Transverse colon (tissue), 4 donors: ENCODE results near the gene S100A16. TPM values are rescaled to one million over a fixed set of nuclear protein-coding genes. Genes with fewer than 3 reads are reported as not detected.

Experiments
- DNase-seq: peaks from one replicate; pipeline ENCODE4 v3.0.0-alpha.2; 2019
- H3K27ac ChIP-seq, 4 donors: fragments of 200-600 bp; sonication (generic); 2 replicates each; pipeline ENCODE4 v1.5.1; 2016 to 2018; ENCODE audit warnings: inconsistent platforms in 4 of 4
- H3K27me3 ChIP-seq: fragments of 200-600 bp; sonication (generic); 2 replicates; pipeline ENCODE4 v1.5.1; 2017; ENCODE audit warnings: inconsistent platforms
- H3K36me3 ChIP-seq, 4 donors: fragments of 200-600 bp; sonication (generic); 2 replicates each; pipeline ENCODE4 v1.5.1; 2017 to 2019; ENCODE audit warnings: inconsistent platforms in 4 of 4
- H3K4me1 ChIP-seq, 4 donors: fragments of 200-600 bp; sonication (generic); 2 replicates each; pipeline ENCODE4 v1.5.1; 2017 to 2020; ENCODE audit warnings: inconsistent platforms in 4 of 4
- H3K4me3 ChIP-seq, 4 donors: fragments of 200-600 bp; sonication (generic); 1 replicate in 1 of 4; 2 replicates in 3 of 4; pipeline versions ENCODE4 v1.5.1 to v1.6.1; 2017 to 2019; ENCODE audit warnings: inconsistent platforms in 4 of 4
- H3K9me3 ChIP-seq, 2 donors: fragments of 200-600 bp; sonication (generic); 2 replicates each; pipeline ENCODE4 v1.5.1; 2017 to 2019; ENCODE audit warnings: inconsistent platforms in 2 of 2
- EP300 ChIP-seq: sonication (generic); formaldehyde crosslinking; IDR thresholded peaks from one replicate; pipeline ENCODE4 v1.6.1; 2017; ENCODE audit warnings: antibody characterized with exemption, low read depth
- POLR2A ChIP-seq: fragments of 450-650 bp; IDR thresholded peaks from one replicate; pipeline ENCODE4 v1.6.1; 2016; ENCODE audit warnings: antibody characterized with exemption, mild to moderate bottlenecking, moderate library complexity
- POLR2AphosphoS5 ChIP-seq, 3 donors: sonication (generic); formaldehyde crosslinking; IDR thresholded peaks; one replicate each; pipeline ENCODE4 v1.6.1; 2016; ENCODE audit warnings: antibody characterized with exemption in 3 of 3
- WGBS, 2 donors: methylation state at CpG; one replicate each; pipeline ENCODE4 v1.1.5; 2018; ENCODE audit warnings: low coverage in 1 of 2; 5-methylcytosine and 5-hydroxymethylcytosine counted together
- in situ Hi-C, 4 donors: fragments of 200-750 bp; cut with MboI; loops; one replicate each; pipeline versions ENCODE4 v1.15.0 to v1.15.1; 2017; ENCODE audit warnings: low sequenced_read_pairs in 3 of 4, low pct_ligation_motif_present in 1 of 4, low pct_unique_long_range_greater_than_20kb in 1 of 4
- intact Hi-C: fragments of 100-400 bp; cut with DNase I; formaldehyde crosslinking; loops from one replicate; pipeline ENCODE4 v1.15.1; 2023; ENCODE audit warnings: low total_unique reads
- total RNA-seq, 4 donors: library from RNA; depleted of rRNA; stranded (reverse); fragments of >200 nt; gene quantifications; one replicate each; pipeline ENCODE4 v1.1.0, GENCODE V29; 2016
- TF ChIP-seq, protein P1 (sequence below), 5 experiments: fragments of 200-600 bp in 3 of 5; fragments of 450-650 bp in 2 of 5; sonication (generic) in 3 of 5; IDR thresholded peaks; 1 replicate in 2 of 5; 2 replicates in 3 of 5; pipeline ENCODE4 v1.5.1; 2016 to 2017; ENCODE audit warnings: antibody characterized with exemption in 5 of 5, inconsistent platforms in 3 of 5, mild to moderate bottlenecking in 2 of 5, moderate library complexity in 1 of 5

S100A16 gene
- total RNA-seq, 4 donors from 2014 or later = 181 to 223 (median 196) TPM

DNA sequence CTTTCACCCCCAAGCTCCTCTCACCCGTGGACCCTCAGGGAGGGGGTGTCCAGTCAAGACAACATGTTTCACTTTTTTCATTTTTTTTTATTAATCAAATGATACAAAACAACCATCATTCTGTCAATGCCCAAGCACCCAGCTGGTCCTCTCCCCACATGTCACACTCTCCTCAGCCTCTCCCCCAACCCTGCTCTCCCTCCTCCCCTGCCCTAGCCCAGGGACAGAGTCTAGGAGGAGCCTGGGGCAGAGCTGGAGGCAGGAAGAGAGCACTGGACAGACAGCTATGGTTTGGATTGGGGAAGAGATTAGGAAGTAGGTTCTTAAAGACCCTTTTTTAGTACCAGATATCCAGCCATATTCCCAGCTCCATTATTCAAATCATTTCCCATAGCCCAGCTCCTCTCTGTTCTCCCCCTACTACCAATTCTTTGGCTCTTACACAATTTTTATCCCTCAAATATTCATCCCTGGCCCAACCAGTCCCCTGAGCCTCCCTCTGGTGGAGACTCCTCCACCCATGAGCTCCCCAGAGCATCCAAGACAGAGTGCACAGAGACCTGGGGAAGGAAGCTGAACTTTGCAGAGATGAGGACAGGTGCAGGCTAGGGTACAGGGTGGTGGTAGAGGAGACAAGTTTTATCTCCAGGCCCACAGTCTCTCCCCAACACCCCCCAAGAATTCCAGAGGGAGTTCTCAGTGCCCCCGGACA lies 1.4 kb upstream of the S100A16 start:
- intact Hi-C loops = loop anchor here (5.0 kb wide), 1 partner anchor 37 kb away; no protein-coding TSS in a partner anchor

DNA sequence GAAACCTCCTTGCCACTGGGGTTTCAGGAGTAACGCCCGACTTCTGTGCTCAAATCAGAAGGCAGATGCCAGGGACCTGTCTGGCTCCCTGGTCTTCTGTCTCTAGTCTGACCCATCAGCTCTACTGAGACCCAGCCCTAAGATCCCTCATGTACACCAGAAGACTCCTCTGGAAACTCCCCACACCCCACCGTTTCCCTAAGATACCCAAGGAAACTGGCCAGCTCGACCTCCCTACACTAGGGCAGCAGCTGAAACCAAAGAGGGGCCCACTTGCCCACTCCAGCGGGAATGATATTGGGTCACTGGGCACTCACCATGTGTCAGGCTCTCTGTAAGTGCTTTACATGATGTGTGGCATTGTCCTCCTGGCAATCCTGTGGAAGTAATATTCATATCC lies 469 bp upstream of the S100A16 start:
- WGBS, 2 donors = 52% methylated on average over 5 of the region's 5 CpGs; no CpG with 5 or more reads in 1 of the 2 donors
- in situ Hi-C loops (no loop called here), intact Hi-C loops (loop anchor here (5.0 kb wide), 1 partner anchor 36 kb away; no protein-coding TSS in a partner anchor)
- H3K27ac ChIP-seq = peak overlapping the region; percentile 89 to 97 (median 92)
- H3K36me3 ChIP-seq = no peaks in the 10 kb centered on the region
- TF ChIP-seq POLR2AphosphoS5 (IDR thresholded peaks at IDR 0.05) (no peak), POLR2A (no peak), EP300 (no peak)
- TF ChIP-seq, protein P1, sequence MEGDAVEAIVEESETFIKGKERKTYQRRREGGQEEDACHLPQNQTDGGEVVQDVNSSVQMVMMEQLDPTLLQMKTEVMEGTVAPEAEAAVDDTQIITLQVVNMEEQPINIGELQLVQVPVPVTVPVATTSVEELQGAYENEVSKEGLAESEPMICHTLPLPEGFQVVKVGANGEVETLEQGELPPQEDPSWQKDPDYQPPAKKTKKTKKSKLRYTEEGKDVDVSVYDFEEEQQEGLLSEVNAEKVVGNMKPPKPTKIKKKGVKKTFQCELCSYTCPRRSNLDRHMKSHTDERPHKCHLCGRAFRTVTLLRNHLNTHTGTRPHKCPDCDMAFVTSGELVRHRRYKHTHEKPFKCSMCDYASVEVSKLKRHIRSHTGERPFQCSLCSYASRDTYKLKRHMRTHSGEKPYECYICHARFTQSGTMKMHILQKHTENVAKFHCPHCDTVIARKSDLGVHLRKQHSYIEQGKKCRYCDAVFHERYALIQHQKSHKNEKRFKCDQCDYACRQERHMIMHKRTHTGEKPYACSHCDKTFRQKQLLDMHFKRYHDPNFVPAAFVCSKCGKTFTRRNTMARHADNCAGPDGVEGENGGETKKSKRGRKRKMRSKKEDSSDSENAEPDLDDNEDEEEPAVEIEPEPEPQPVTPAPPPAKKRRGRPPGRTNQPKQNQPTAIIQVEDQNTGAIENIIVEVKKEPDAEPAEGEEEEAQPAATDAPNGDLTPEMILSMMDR (IDR thresholded peaks at IDR 0.05) = no peak
- peaks cover 40 to 73% (median 55%) of the 10 kb centered on the region in 4 donors for H3K4me1 ChIP-seq
- H3K9me3 ChIP-seq = no peaks in the 10 kb centered on the region
- H3K27me3 ChIP-seq = no peaks in the 10 kb centered on the region
- peak overlapping the region in 3 of 4 donors; percentile 53 to 62 (median 57) for H3K4me3 ChIP-seq
- no peak for DNase-seq

More for the DNA sequence above, 1.4 kb upstream of the S100A16 start:
- H3K4me1 ChIP-seq = peaks cover 38 to 65% (median 50%) of the 10 kb centered on the region in 4 donors
- no peaks in the 10 kb centered on the region for H3K36me3 ChIP-seq
- TF ChIP-seq, protein P1 (IDR thresholded peaks at IDR 0.05) = no peak
- TF ChIP-seq POLR2AphosphoS5 (IDR thresholded peaks at IDR 0.05) (peak in 1 of 3 donors; percentile 8), EP300 (no peak)
- in situ Hi-C loops = no loop called here
- H3K4me3 ChIP-seq = no peak overlapping the region
- H3K27me3 ChIP-seq = no peaks in the 10 kb centered on the region
- DNase-seq = no peak
- H3K27ac ChIP-seq = peak overlapping the region; percentile 89 to 97 (median 92)
- WGBS, 2 donors = 64% methylated on average over 2 of the region's 2 CpGs; no CpG with 5 or more reads in 1 of the 2 donors
- no peaks in the 10 kb centered on the region for H3K9me3 ChIP-seq

DNA sequence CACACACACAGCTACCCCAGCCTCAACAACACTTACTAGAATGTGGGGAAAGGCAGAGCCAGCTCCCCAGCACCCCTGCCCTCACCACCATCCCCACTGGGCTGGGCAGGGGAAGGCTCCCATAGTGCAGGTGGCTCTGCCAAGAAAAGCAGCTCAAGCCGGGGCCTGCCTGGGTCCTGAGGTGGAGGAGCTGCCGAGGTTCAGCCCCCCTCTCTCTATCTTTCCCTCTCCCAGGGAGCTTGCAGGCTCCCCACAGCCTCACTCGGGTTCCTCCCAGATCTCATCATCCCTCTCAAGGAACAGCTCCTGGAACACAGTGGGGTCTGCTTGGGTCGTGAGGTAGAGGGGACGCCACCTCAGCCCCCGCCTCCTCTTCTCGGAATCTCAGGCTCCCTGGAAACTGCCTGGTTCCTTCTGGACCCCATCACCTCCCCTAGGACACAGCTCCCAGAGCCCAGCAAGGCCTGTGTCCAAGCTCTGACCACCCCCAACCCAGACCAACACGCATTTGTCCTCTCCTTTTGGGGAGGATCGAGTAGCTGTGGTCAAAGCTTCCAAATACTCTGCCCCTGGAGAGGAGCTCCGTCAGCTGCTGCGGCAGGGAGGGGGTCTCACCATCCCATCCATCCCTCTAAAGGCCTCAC lies 704 bp downstream of the S100A16 start:
- TF ChIP-seq POLR2AphosphoS5 (IDR thresholded peaks at IDR 0.05) (no peak), EP300 (no peak), POLR2A (no peak)
- TF ChIP-seq, protein P1 (IDR thresholded peaks at IDR 0.05) = no peak
- no peaks in the 10 kb centered on the region for H3K27me3 ChIP-seq
- no peak for DNase-seq
- H3K4me1 ChIP-seq = peaks cover 40 to 85% (median 58%) of the 10 kb centered on the region in 4 donors
- WGBS, 2 donors = 32% methylated on average over 11 of the region's 11 CpGs; no CpG with 5 or more reads in 1 of the 2 donors
- in situ Hi-C loops (no loop called here), intact Hi-C loops (loop anchor here (5.0 kb wide), 1 partner anchor 35 kb away; no protein-coding TSS in a partner anchor)
- no peaks in the 10 kb centered on the region for H3K9me3 ChIP-seq
- peak overlapping the region; percentile 53 to 69 (median 60) for H3K4me3 ChIP-seq
- H3K36me3 ChIP-seq = peaks cover 0 to 5% (median 0%) of the 10 kb centered on the region in 4 donors
- peak overlapping the region; percentile 89 to 97 (median 92) for H3K27ac ChIP-seq

DNA sequence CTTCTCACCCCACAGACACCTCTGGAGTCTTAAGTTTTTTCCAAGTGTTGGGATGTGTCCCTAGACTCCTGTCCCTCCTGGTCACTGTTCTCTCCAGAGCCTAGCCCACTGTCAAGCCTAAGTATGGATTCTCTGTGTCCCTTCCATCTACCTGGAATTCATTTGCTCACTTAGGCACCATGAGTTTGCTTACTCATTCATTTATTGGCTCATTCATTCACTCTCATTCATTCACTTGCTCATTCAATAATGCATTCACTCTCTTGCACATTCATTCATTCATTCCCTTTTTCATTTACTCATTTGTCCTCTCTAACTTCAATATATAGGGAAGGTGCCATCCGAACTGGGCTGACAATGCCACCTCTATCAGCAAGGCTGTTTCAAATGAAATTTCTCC lies 1.6 kb downstream of the S100A16 start:
- Histone ChIP-seq H3K4me3 (peak overlapping the region; percentile 53 to 69 (median 60)), H3K4me1 (peaks cover 31 to 77% (median 49%) of the 10 kb centered on the region in 4 donors), H3K9me3 (no peaks in the 10 kb centered on the region), H3K36me3 (peaks cover 0 to 11% (median 3%) of the 10 kb centered on the region in 4 donors), H3K27ac (peak overlapping the region; percentile 89 to 97 (median 92)), H3K27me3 (no peaks in the 10 kb centered on the region)
- no peak for DNase-seq
- WGBS, 2 donors = 38 to 65% methylated on average over 1 of the region's 1 CpG
- TF ChIP-seq, protein P1 (IDR thresholded peaks at IDR 0.05) = no peak
- TF ChIP-seq POLR2AphosphoS5 (IDR thresholded peaks at IDR 0.05) (no peak), POLR2A (no peak), EP300 (no peak)
- in situ Hi-C loops = no loop called here
- intact Hi-C loops = loop anchor here (5.0 kb wide), 1 partner anchor 34 kb away; no protein-coding TSS in a partner anchor
